ENCODE data around the gene TIMM10B.

Gene TIMM10B

GRCh38 chr11:6448574-6448973 is 32.7 kb upstream of the TIMM10B start:
- Histone ChIP-seq H3K79me2 (ENCODE audit: control insufficient read depth, low read length) (no peaks in the 10 kb centered on the region), H3K4me1 (ENCODE audit: control insufficient read depth, low read length) (no peaks in the 10 kb centered on the region), H3K4me3 (ENCODE audit: low read length) (no peak overlapping the region), H3K27ac (ENCODE audit: low read depth, low read length) (no peak overlapping the region), H3F3A (ENCODE audit: control insufficient read depth, insufficient read depth) (no peaks in the 10 kb centered on the region), H3K4me2 (ENCODE audit: low read length) (no peak overlapping the region), H3K9me3 (ENCODE audit: control insufficient read depth, insufficient read depth, low read length) (no peaks in the 10 kb centered on the region), H3K36me3 (ENCODE audit: control insufficient read depth, low read length) (no peaks in the 10 kb centered on the region), H3K9me2 (replicated peaks; ENCODE audit: control insufficient read depth, low read length) (no peaks in the 10 kb centered on the region), H3K27me3 (ENCODE audit: control insufficient read depth, low read length) (no peaks in the 10 kb centered on the region), H4K20me1 (ENCODE audit: control insufficient read depth, insufficient read depth, low read depth, low read length) (no peaks in the 10 kb centered on the region)
- TF ChIP-seq CTCF (IDR thresholded peaks at IDR 0.05; ENCODE audit: low read depth, low read length, poor library complexity, severe bottlenecking) (no peak), EZH2phosphoT487 (IDR thresholded peaks at IDR 0.05; ENCODE audit: borderline replicate concordance, low read length) (no peak)

- Histone ChIP-seq H4K20me1 (ENCODE audit: control insufficient read depth, insufficient read depth, low read depth, low read length) (no peaks in the 10 kb centered on the region), H3K79me2 (ENCODE audit: control insufficient read depth, low read length) (no peaks in the 10 kb centered on the region), H3K4me3 (ENCODE audit: low read length) (no peak overlapping the region), H3K9me2 (replicated peaks; ENCODE audit: control insufficient read depth, low read length) (no peaks in the 10 kb centered on the region), H3F3A (ENCODE audit: control insufficient read depth, insufficient read depth) (no peaks in the 10 kb centered on the region), H3K36me3 (ENCODE audit: control insufficient read depth, low read length) (no peaks in the 10 kb centered on the region), H3K9me3 (ENCODE audit: control insufficient read depth, insufficient read depth, low read length) (no peaks in the 10 kb centered on the region), H3K27ac (ENCODE audit: low read depth, low read length) (no peak overlapping the region), H3K4me2 (ENCODE audit: low read length) (no peak overlapping the region), H3K27me3 (ENCODE audit: control insufficient read depth, low read length) (no peaks in the 10 kb centered on the region), H3K4me1 (ENCODE audit: control insufficient read depth, low read length) (no peaks in the 10 kb centered on the region)
- no peak for TF ChIP-seq EZH2phosphoT487 (IDR thresholded peaks at IDR 0.05; ENCODE audit: borderline replicate concordance, low read length)
Measured at GRCh38 chr11:6452219-6452618, 29.1 kb upstream of the TIMM10B start.

- no peaks in the 10 kb centered on the region for H3F3A ChIP-seq (ENCODE audit: control insufficient read depth, insufficient read depth)
- no peaks in the 10 kb centered on the region for H3K9me2 ChIP-seq (replicated peaks; ENCODE audit: control insufficient read depth, low read length)
- H3K4me3 ChIP-seq (ENCODE audit: low read length): no peak overlapping the region
- no peaks in the 10 kb centered on the region for H3K9me3 ChIP-seq (ENCODE audit: control insufficient read depth, insufficient read depth, low read length)
- H3K27ac ChIP-seq (ENCODE audit: low read depth, low read length): no peak overlapping the region
- no peak for TF ChIP-seq CTCF (IDR thresholded peaks at IDR 0.05; ENCODE audit: low read depth, low read length, poor library complexity, severe bottlenecking)
- no peak for TF ChIP-seq EZH2phosphoT487 (IDR thresholded peaks at IDR 0.05; ENCODE audit: borderline replicate concordance, low read length)
- H3K4me2 ChIP-seq (ENCODE audit: low read length): no peak overlapping the region
- no peaks in the 10 kb centered on the region for H3K36me3 ChIP-seq (ENCODE audit: control insufficient read depth, low read length)
- no peaks in the 10 kb centered on the region for H3K79me2 ChIP-seq (ENCODE audit: control insufficient read depth, low read length)
- no peaks in the 10 kb centered on the region for H3K27me3 ChIP-seq (ENCODE audit: control insufficient read depth, low read length)
- no peaks in the 10 kb centered on the region for H3K4me1 ChIP-seq (ENCODE audit: control insufficient read depth, low read length)
- H4K20me1 ChIP-seq (ENCODE audit: control insufficient read depth, insufficient read depth, low read depth, low read length): no peaks in the 10 kb centered on the region
Measured at GRCh38 chr11:6453152-6453551, 28.1 kb upstream of the TIMM10B start.

GRCh38 chr11:6455070-6455469 is 26.2 kb upstream of the TIMM10B start:
- Histone ChIP-seq H3K4me3 (ENCODE audit: low read length) (no peak overlapping the region), H3K79me2 (ENCODE audit: control insufficient read depth, low read length) (no peaks in the 10 kb centered on the region), H3F3A (ENCODE audit: control insufficient read depth, insufficient read depth) (no peaks in the 10 kb centered on the region), H3K36me3 (ENCODE audit: control insufficient read depth, low read length) (no peaks in the 10 kb centered on the region), H3K4me2 (ENCODE audit: low read length) (no peak overlapping the region), H3K27ac (ENCODE audit: low read depth, low read length) (no peak overlapping the region), H3K27me3 (ENCODE audit: control insufficient read depth, low read length) (no peaks in the 10 kb centered on the region), H4K20me1 (ENCODE audit: control insufficient read depth, insufficient read depth, low read depth, low read length) (no peaks in the 10 kb centered on the region; the same call in 1 of the 2 replicates), H3K4me1 (ENCODE audit: control insufficient read depth, low read length) (no peaks in the 10 kb centered on the region), H3K9me3 (ENCODE audit: control insufficient read depth, insufficient read depth, low read length) (no peaks in the 10 kb centered on the region), H3K9me2 (replicated peaks; ENCODE audit: control insufficient read depth, low read length) (no peaks in the 10 kb centered on the region)
- no peak for TF ChIP-seq CTCF (IDR thresholded peaks at IDR 0.05; ENCODE audit: low read depth, low read length, poor library complexity, severe bottlenecking)
- TF ChIP-seq EZH2phosphoT487 (IDR thresholded peaks at IDR 0.05; ENCODE audit: borderline replicate concordance, low read length): no peak
